HEK293 (cell line): Measurements from ENCODE around the gene MYH15.

Experiments used
- CTCF ChIA-PET: fragments of 350-600 bp; formaldehyde crosslinking; extraction: SDS; loops from one replicate; lab custom pipeline; 2021; ENCODE audit warnings: antibody characterized with exemption; lab: Yijun Ruan, JAX
- POLR2A ChIA-PET: fragments of 300-600 bp; formaldehyde crosslinking; extraction: SDS; loops from one replicate; lab custom pipeline; 2020; ENCODE audit warnings: antibody characterized with exemption, inconsistent platforms; lab: Yijun Ruan, JAX
- H3K27ac ChIP-seq: fragments of 200-500 bp; sonication (Bioruptor generic); 2 replicates; pipeline ENCODE4 v1.5.1; 2014; ENCODE audit warnings: low read depth, low read length, control low read depth, inconsistent platforms; ENCODE audit errors: extremely low read depth
- H3K36me3 ChIP-seq, 2 experiments: fragments of 200-500 bp in 1 of 2; sonication (Bioruptor generic) in 1 of 2; 1 replicate in 1 of 2; 2 replicates in 1 of 2; pipeline ENCODE4 v1.5.1; 2014 to 2017; ENCODE audit warnings: inconsistent platforms in 2 of 2, low read length in 2 of 2; ENCODE audit not compliant: control insufficient read depth in 2 of 2, insufficient read depth in 1 of 2
- H3K4me1 ChIP-seq: fragments of 200-500 bp; sonication (Bioruptor generic); 2 replicates; pipeline ENCODE4 v1.5.1; 2014; ENCODE audit warnings: mild to moderate bottlenecking, low read length, inconsistent platforms; ENCODE audit not compliant: control insufficient read depth, insufficient read depth
- H3K4me3 ChIP-seq: 2 replicates; pipeline ENCODE4 v1.5.1; 2011; ENCODE audit warnings: low read depth, mild to moderate bottlenecking, control low read depth, low read length, moderate library complexity
- H3K9me3 ChIP-seq: fragments of 200-500 bp; sonication (Bioruptor generic); 2 replicates; pipeline ENCODE4 v1.5.1; 2014; ENCODE audit warnings: low read depth, low read length, inconsistent platforms; ENCODE audit not compliant: control insufficient read depth, insufficient read depth
- HOXC10 ChIP-seq: sonication (generic); formaldehyde crosslinking; IDR thresholded peaks from 2 replicates; pipeline ENCODE4 v1.8.1; 2023; ENCODE audit warnings: mild to moderate bottlenecking, missing genetic modification reagents
- MYNN ChIP-seq: fragments of 450-650 bp; formaldehyde crosslinking; IDR thresholded peaks from 2 replicates; pipeline ENCODE4 v1.5.1; 2016; ENCODE audit warnings: missing biosample characterization, missing genetic modification characterization, borderline replicate concordance
- OVOL3 ChIP-seq: fragments of 450-650 bp; formaldehyde crosslinking; IDR thresholded peaks from 2 replicates; pipeline ENCODE4 v1.5.1; 2016; ENCODE audit warnings: missing biosample characterization, missing genetic modification characterization
- ZBTB20 ChIP-seq: fragments of 450-650 bp; formaldehyde crosslinking; IDR thresholded peaks from 2 replicates; pipeline ENCODE4 v1.5.1; 2016; ENCODE audit warnings: missing biosample characterization, missing genetic modification characterization
- ZFP37 ChIP-seq: fragments of 450-650 bp; formaldehyde crosslinking; IDR thresholded peaks from 2 replicates; pipeline ENCODE4 v1.5.1; 2016; ENCODE audit warnings: missing biosample characterization, missing genetic modification characterization
- ZIC2 ChIP-seq: fragments of 450-650 bp; formaldehyde crosslinking; IDR thresholded peaks from 2 replicates; pipeline ENCODE4 v1.5.1; 2016; ENCODE audit warnings: missing biosample characterization, missing genetic modification characterization
- ZNF121 ChIP-seq: fragments of 450-650 bp; formaldehyde crosslinking; IDR thresholded peaks from 2 replicates; pipeline ENCODE4 v1.5.1; 2016; ENCODE audit warnings: missing biosample characterization, missing genetic modification characterization
- ZNF335 ChIP-seq: fragments of 450-650 bp; formaldehyde crosslinking; conservative IDR thresholded peaks from 2 replicates; pipeline ENCODE4 v1.5.1; 2016; ENCODE audit warnings: missing biosample characterization, missing genetic modification characterization
- ZNF48 ChIP-seq: fragments of 450-650 bp; formaldehyde crosslinking; IDR thresholded peaks from 2 replicates; pipeline ENCODE4 v1.5.1; 2016; ENCODE audit warnings: missing biosample characterization, missing genetic modification characterization
- ZNF548 ChIP-seq: fragments of 450-650 bp; formaldehyde crosslinking; IDR thresholded peaks from 2 replicates; pipeline ENCODE4 v1.5.1; 2016; ENCODE audit warnings: missing biosample characterization, missing genetic modification characterization
- ZNF600 ChIP-seq: fragments of 450-650 bp; formaldehyde crosslinking; IDR thresholded peaks from 2 replicates; pipeline ENCODE4 v1.5.1; 2016; ENCODE audit warnings: missing biosample characterization, missing genetic modification characterization
- ZNF792 ChIP-seq: fragments of 450-650 bp; formaldehyde crosslinking; IDR thresholded peaks from 2 replicates; pipeline ENCODE4 v1.5.1; 2016; ENCODE audit warnings: missing biosample characterization, missing genetic modification characterization
- ZSCAN23 ChIP-seq: fragments of 450-650 bp; formaldehyde crosslinking; IDR thresholded peaks from 2 replicates; pipeline ENCODE4 v1.5.1; 2016; ENCODE audit warnings: missing biosample characterization, missing genetic modification characterization
- TF ChIP-seq, protein P1 (sequence below): fragments of 450-650 bp; IDR thresholded peaks from 2 replicates; pipeline ENCODE4 v1.5.1; 2018; ENCODE audit warnings: missing biosample characterization, mild to moderate bottlenecking, missing genetic modification characterization
- TF ChIP-seq, protein P2 (sequence below): fragments of 450-650 bp; formaldehyde crosslinking; IDR thresholded peaks from 2 replicates; pipeline ENCODE4 v1.5.1; 2016; ENCODE audit warnings: missing biosample characterization, missing genetic modification characterization
- TF ChIP-seq, protein P3 (sequence below): sonication (generic); formaldehyde crosslinking; IDR thresholded peaks from 2 replicates; pipeline ENCODE4 v1.8.1; 2022; ENCODE audit warnings: mild to moderate bottlenecking, moderate library complexity, missing genetic modification reagents
- TF ChIP-seq, protein P4 (sequence below): fragments of 450-650 bp; formaldehyde crosslinking; IDR thresholded peaks from 2 replicates; pipeline ENCODE4 v1.5.1; 2017; ENCODE audit warnings: missing biosample characterization, missing genetic modification characterization
- TF ChIP-seq, protein P5 (sequence below): fragments of 450-650 bp; formaldehyde crosslinking; IDR thresholded peaks from 2 replicates; pipeline ENCODE4 v1.5.1; 2017; ENCODE audit warnings: missing biosample characterization, missing genetic modification characterization

MYH15 gene

DNA sequence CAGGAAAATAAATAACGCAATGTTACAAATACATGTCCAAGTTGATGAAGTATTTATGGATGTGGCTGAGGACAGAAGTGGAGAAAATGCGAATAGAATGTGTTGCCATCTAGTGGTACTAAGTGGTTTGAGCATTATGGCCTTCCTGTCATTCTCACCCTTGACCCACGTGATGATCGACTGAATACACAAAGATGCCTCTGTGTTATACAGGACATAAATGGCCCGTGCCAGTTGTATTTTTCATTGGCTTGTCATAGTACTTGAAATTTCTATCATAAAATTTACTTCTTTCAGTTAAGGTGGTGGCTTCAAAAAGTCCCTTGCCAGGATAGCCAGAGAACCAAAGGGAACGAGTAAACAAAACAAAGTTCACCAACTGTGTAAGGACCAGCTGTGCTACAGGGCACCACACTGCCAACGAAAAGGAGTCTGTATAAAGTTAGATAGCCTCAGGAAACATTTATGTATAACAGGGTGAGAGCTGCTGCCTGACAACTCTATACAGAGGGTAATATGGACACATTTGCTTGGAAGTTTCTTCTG is 103.7 kb downstream of the MYH15 start (continued):
- TF ChIP-seq, protein P1, sequence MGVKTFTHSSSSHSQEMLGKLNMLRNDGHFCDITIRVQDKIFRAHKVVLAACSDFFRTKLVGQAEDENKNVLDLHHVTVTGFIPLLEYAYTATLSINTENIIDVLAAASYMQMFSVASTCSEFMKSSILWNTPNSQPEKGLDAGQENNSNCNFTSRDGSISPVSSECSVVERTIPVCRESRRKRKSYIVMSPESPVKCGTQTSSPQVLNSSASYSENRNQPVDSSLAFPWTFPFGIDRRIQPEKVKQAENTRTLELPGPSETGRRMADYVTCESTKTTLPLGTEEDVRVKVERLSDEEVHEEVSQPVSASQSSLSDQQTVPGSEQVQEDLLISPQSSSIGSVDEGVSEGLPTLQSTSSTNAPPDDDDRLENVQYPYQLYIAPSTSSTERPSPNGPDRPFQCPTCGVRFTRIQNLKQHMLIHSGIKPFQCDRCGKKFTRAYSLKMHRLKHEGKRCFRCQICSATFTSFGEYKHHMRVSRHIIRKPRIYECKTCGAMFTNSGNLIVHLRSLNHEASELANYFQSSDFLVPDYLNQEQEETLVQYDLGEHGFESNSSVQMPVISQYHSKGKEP: no peak
- TF ChIP-seq ZFP37 (tag by site-specific recombination): no peak
- TF ChIP-seq, protein P2, sequence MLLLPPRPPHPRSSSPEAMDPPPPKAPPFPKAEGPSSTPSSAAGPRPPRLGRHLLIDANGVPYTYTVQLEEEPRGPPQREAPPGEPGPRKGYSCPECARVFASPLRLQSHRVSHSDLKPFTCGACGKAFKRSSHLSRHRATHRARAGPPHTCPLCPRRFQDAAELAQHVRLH (tag by site-specific recombination): 0 out of 2 replicates have a peak, but pooled peaks have one; percentile 66
- TF ChIP-seq ZSCAN23: no peak
- peak; percentile 64; the same call in 1 of the 2 replicates for TF ChIP-seq OVOL3 (tag by site-specific recombination)
- no peak for TF ChIP-seq MYNN (tag by site-specific recombination)
- TF ChIP-seq, protein P3, sequence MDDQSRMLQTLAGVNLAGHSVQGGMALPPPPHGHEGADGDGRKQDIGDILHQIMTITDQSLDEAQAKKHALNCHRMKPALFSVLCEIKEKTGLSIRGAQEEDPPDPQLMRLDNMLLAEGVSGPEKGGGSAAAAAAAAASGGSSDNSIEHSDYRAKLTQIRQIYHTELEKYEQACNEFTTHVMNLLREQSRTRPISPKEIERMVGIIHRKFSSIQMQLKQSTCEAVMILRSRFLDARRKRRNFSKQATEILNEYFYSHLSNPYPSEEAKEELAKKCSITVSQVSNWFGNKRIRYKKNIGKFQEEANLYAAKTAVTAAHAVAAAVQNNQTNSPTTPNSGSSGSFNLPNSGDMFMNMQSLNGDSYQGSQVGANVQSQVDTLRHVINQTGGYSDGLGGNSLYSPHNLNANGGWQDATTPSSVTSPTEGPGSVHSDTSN (CRISPR knock-in tag): no peak
- no peak for TF ChIP-seq ZBTB20 (tag by site-specific recombination)
- no peak for TF ChIP-seq ZIC2
- TF ChIP-seq, protein P4, sequence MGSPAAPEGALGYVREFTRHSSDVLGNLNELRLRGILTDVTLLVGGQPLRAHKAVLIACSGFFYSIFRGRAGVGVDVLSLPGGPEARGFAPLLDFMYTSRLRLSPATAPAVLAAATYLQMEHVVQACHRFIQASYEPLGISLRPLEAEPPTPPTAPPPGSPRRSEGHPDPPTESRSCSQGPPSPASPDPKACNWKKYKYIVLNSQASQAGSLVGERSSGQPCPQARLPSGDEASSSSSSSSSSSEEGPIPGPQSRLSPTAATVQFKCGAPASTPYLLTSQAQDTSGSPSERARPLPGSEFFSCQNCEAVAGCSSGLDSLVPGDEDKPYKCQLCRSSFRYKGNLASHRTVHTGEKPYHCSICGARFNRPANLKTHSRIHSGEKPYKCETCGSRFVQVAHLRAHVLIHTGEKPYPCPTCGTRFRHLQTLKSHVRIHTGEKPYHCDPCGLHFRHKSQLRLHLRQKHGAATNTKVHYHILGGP (tag by site-specific recombination): no peak
- TF ChIP-seq, protein P5, sequence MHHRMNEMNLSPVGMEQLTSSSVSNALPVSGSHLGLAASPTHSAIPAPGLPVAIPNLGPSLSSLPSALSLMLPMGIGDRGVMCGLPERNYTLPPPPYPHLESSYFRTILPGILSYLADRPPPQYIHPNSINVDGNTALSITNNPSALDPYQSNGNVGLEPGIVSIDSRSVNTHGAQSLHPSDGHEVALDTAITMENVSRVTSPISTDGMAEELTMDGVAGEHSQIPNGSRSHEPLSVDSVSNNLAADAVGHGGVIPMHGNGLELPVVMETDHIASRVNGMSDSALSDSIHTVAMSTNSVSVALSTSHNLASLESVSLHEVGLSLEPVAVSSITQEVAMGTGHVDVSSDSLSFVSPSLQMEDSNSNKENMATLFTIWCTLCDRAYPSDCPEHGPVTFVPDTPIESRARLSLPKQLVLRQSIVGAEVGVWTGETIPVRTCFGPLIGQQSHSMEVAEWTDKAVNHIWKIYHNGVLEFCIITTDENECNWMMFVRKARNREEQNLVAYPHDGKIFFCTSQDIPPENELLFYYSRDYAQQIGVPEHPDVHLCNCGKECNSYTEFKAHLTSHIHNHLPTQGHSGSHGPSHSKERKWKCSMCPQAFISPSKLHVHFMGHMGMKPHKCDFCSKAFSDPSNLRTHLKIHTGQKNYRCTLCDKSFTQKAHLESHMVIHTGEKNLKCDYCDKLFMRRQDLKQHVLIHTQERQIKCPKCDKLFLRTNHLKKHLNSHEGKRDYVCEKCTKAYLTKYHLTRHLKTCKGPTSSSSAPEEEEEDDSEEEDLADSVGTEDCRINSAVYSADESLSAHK (tag by site-specific recombination): peak; percentile 76
- TF ChIP-seq HOXC10 (CRISPR knock-in tag): no peak
- no peak for TF ChIP-seq ZNF48 (tag by site-specific recombination)
- no peak for TF ChIP-seq ZNF121 (tag by site-specific recombination)
- no peak for TF ChIP-seq ZNF792 (tag by site-specific recombination)

DNA sequence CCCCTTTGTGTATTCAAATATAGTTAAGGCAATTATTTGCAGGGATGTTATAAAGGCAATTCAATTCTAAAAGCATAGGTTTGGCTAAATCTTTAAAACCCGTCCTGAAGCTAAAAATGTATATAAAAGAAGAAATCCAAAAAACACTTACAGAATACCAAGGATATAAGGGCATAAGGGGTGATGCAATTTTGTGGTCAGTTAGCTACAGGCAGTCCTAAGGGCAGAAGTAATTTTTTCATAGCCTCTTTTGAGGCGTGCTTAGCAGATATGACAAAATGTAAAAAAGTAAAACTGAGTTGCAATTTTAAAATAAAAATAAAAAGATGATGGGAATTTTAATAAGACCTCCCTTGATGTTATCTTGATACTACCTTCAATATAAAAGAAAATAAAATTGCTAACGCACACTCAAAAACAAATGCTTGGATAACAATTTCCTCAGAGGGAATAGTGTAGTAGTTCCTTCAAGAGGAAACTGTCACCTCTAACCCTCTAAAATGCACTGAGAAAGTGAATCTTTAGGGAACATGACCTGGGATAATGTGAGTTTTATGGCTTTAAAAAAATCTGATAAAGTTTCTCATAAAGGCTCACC is 104.2 kb downstream of the MYH15 start:
- H3K36me3 ChIP-seq: no peaks in the 10 kb centered on the region
- CTCF ChIA-PET: no interaction called here
- TF ChIP-seq ZNF548 (tag by site-specific recombination): no peak
- TF ChIP-seq ZNF600 (tag by site-specific recombination): no peak
- peak; percentile 48; the same call in 1 of the 2 replicates for TF ChIP-seq ZNF335 (tag by site-specific recombination)
- TF ChIP-seq, all 188 proteins: peak for 1
- Histone ChIP-seq H3K4me1 (peaks cover 5% of the 10 kb centered on the region; the same call in 1 of the 2 replicates), H3K27ac (no peak overlapping the region), H3K9me3 (no peaks in the 10 kb centered on the region), H3K4me3 (no peak overlapping the region)
- POLR2A ChIA-PET: no interaction called here
